NT2/D1 (cell line): ENCODE data around the gene NAT14.

Source experiments
- YY1 ChIP-seq: IDR thresholded peaks from 2 replicates; pipeline ENCODE4 v1.6.1; 2011; ENCODE audit not compliant: insufficient read length, insufficient read depth
- ZNF274 ChIP-seq: IDR thresholded peaks from 2 replicates; pipeline ENCODE4 v1.6.1; 2011; ENCODE audit warnings: mild to moderate bottlenecking, low read depth, low read length

DNA sequence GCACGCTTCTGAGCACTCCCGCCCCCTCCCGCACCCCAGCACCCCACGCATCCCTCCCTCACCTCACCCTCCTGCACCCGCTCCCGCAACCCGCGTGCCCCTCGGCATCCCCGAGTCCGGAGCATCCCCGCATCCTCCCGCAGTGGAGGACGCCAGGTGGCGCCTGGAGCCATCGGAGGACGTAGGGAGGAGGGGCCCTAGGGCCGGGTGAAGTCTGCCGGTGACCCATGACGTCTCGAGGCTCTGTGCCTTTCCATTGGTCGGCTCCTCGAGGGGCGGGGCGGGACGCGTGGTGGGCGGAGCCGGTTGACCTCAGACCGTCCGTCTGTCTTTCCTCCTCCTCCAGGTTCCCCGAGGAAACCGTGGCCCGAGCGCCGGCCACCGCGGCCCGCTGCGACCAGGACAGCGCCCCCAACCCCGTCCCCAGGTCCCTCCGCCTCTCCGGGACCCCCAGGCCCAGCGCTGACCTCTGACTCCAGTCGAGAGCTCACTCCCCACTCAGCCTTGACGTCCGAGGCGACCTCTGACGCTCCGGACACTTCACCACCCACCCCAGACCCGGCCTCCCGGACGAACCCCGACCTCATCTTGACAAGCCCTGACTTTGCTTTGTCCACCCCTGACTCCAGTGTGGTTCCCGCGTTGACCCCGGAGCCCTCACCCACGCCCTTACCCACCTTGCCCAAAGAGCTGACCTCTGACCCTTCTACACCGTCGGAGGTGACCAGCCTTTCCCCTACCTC, 32.1 kb downstream of the NAT14 start:
- no peak for TF ChIP-seq ZNF274
- TF ChIP-seq YY1: no peak
